ENCODE results near the gene RFPL3. TPM values are rescaled to one million over a fixed set of nuclear protein-coding genes. Genes with fewer than 3 reads are reported as not detected.

The RFPL3 gene
- total and polyA plus RNA-seq, 2 experiments from 2014 or later, result not detected

- no peak for TF ChIP-seq REST (IDR thresholded peaks at IDR 0.05; ENCODE audit: unreplicated experiment)
- TF ChIP-seq ZNF331 (CRISPR knock-in tag; IDR thresholded peaks at IDR 0.05; ENCODE audit: low read depth), result no peak
- TF ChIP-seq JUNB (IDR thresholded peaks at IDR 0.05; ENCODE audit: unreplicated experiment), result no peak
- TF ChIP-seq ZNF114 (CRISPR knock-in tag; IDR thresholded peaks at IDR 0.05), result no peak
These were observed 24.4 kb upstream of the RFPL3 start (continued) for GRCh38 chr22:32333141-32333768.

- Histone ChIP-seq H4K20me1 (replicated peaks; ENCODE audit: insufficient read depth) (no peaks in the 10 kb centered on the region), H3K4me1 (ENCODE audit: insufficient read depth) (peaks cover 18% of the 10 kb centered on the region; the same call in 1 of the 2 replicates), H3K4me2 (no peak overlapping the region), H3F3A (replicated peaks; ENCODE audit: low read depth) (no peaks in the 10 kb centered on the region), H3K27ac (ENCODE audit: low read depth) (no peak overlapping the region), H3K36me3 (ENCODE audit: insufficient read depth) (no peaks in the 10 kb centered on the region), H3K4me3 (no peak overlapping the region), H3K27me3 (ENCODE audit: insufficient read depth) (no peaks in the 10 kb centered on the region), H2AFZ (no peak overlapping the region), H3K9me2 (ENCODE audit: insufficient read depth) (no peaks in the 10 kb centered on the region), H3K79me2 (replicated peaks; ENCODE audit: insufficient read depth) (no peaks in the 10 kb centered on the region)
- Mint-ChIP-seq H3K27ac (0 out of 2 replicates have a peak overlapping the region, but pooled peaks have one; percentile 16), H3K4me3 (no peak overlapping the region), H3K9me3 (no peaks in the 10 kb centered on the region), H3K27me3 (ENCODE audit: insufficient read depth, low read depth, poor library complexity) (peaks cover 7% of the 10 kb centered on the region), H3K4me1 (peaks cover 24% of the 10 kb centered on the region), H3K36me3 (ENCODE audit: low read depth) (no peaks in the 10 kb centered on the region)
- TF ChIP-seq EZH2 (IDR thresholded peaks at IDR 0.05; ENCODE audit: low read depth, unreplicated experiment) (no peak), EZH2phosphoT487 (IDR thresholded peaks at IDR 0.05; ENCODE audit: unreplicated experiment) (no peak), ZNF331 (CRISPR knock-in tag; IDR thresholded peaks at IDR 0.05; ENCODE audit: low read depth) (no peak), ZNF114 (CRISPR knock-in tag; IDR thresholded peaks at IDR 0.05) (no peak)
- ATAC-seq (no peak), DNase-seq (ENCODE audit: low spot score) (no peak)
These were observed 23.7 kb upstream of the RFPL3 start for GRCh38 chr22:32333769-32334659.

GRCh38 chr22:32334660-32335365 lies 22.9 kb upstream of the RFPL3 start:
- H3K27me3 Mint-ChIP-seq (ENCODE audit: insufficient read depth, low read depth, poor library complexity), result peaks cover 6% of the 10 kb centered on the region
- H3K36me3 Mint-ChIP-seq (ENCODE audit: low read depth), result no peaks in the 10 kb centered on the region
- no peak for TF ChIP-seq ZNF331 (CRISPR knock-in tag; IDR thresholded peaks at IDR 0.05; ENCODE audit: low read depth)
- H3K4me1 Mint-ChIP-seq, result peaks cover 24% of the 10 kb centered on the region
- Histone ChIP-seq H3K4me1 (ENCODE audit: insufficient read depth) (peaks cover 18% of the 10 kb centered on the region; the same call in 1 of the 2 replicates), H3K79me2 (replicated peaks; ENCODE audit: insufficient read depth) (no peaks in the 10 kb centered on the region), H3K27ac (ENCODE audit: low read depth) (no peak overlapping the region), H3K9me2 (ENCODE audit: insufficient read depth) (no peaks in the 10 kb centered on the region), H3K4me2 (no peak overlapping the region), H2AFZ (no peak overlapping the region), H3K4me3 (no peak overlapping the region), H4K20me1 (replicated peaks; ENCODE audit: insufficient read depth) (no peaks in the 10 kb centered on the region), H3K27me3 (ENCODE audit: insufficient read depth) (no peaks in the 10 kb centered on the region), H3F3A (replicated peaks; ENCODE audit: low read depth) (no peaks in the 10 kb centered on the region), H3K36me3 (ENCODE audit: insufficient read depth) (no peaks in the 10 kb centered on the region)
- 0 out of 2 replicates have a peak overlapping the region, but pooled peaks have one; percentile 23 for H3K27ac Mint-ChIP-seq
- H3K4me3 Mint-ChIP-seq, result no peak overlapping the region
- ATAC-seq, result no peak
- no peaks in the 10 kb centered on the region for H3K9me3 Mint-ChIP-seq
- no peak for DNase-seq (ENCODE audit: low spot score)

Data from GM23338 (cell line).